GM12873 (cell line): ENCODE measurements around the gene HNF1A.

Experiments used
- CTCF ChIP-seq: IDR thresholded peaks from 2 replicates; pipeline ENCODE4 v1.5.1; 2012; ENCODE audit warnings: low read depth, mild to moderate bottlenecking, moderate library complexity, low read length, control low read depth; ENCODE audit not compliant: insufficient read depth; ENCODE audit errors: missing control alignments

The HNF1A gene

GRCh38 chr12:121026274-121027045 is 48.1 kb downstream of the HNF1A start:
- TF ChIP-seq CTCF, result peak; percentile 15

DNA sequence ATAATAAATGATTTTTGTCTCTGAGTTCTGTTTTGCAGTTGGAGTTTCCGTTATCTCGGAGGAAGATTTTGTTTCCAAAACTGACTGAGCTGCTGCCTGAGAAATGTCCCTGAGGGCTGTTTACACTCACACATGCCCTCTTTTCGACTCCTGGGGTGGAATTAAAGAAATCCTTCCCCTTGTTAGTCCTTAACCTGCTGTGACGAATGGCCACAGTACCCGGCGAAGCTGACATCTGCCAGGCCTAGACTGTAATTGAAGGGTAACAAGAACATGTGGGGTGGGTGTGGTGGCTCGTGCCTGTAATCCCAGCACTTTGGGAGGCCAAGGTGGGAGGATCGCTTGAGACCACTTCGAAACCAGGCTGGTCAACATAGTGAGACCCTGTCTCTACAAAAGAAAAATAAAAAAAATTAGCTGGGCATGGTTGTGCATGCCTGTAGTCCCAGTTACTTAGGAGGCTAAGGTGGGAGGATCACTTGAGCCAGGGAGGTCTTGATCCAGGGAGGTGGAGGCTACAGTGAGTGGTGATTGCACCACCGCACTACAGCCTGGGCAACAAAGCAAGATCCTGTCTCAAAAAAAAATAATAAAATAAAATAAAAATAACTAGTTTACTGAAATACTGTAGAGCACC is 52.4 kb downstream of the HNF1A start:
- TF ChIP-seq CTCF, result no peak

DNA sequence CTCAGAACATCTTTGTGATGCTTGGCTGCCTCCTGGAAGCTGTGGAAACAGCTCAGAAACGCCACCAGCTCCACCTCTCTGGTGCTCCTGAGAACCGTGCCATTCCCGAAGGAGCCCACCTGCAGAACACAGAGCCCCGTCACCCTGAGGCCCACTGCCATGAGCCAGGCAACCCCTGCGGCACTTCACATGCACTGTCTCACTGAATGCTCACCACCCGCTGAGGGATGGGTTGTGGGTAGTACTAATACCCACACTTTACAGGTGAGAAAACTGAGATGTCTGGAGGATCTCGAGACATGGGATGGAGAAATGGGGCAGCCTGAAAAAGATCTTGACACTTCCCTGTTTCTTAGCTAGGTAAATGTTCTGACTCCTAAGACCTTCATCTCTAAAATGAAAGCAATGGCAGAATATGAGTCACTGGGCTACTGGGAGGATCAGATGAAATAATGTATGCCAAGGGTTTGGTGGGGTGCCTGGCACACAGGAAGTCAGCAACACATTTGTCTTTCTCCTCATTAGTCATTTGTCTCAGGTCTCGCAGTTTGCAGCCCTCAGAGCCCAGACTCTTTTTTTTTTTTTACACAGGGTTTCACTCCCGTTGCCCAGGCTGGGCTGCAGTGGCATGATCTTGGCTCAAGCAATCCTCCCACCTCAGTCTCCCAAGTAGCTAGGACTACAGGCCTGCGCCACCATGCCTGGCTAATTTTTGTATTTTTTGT is 55.4 kb downstream of the HNF1A start:
- no peak for TF ChIP-seq CTCF

- no peak for TF ChIP-seq CTCF
Measured at GRCh38 chr12:121034616-121035305, 56.4 kb downstream of the HNF1A start.

GRCh38 chr12:121036810-121037326 is 58.5 kb downstream of the HNF1A start:
- TF ChIP-seq CTCF, result no peak

DNA sequence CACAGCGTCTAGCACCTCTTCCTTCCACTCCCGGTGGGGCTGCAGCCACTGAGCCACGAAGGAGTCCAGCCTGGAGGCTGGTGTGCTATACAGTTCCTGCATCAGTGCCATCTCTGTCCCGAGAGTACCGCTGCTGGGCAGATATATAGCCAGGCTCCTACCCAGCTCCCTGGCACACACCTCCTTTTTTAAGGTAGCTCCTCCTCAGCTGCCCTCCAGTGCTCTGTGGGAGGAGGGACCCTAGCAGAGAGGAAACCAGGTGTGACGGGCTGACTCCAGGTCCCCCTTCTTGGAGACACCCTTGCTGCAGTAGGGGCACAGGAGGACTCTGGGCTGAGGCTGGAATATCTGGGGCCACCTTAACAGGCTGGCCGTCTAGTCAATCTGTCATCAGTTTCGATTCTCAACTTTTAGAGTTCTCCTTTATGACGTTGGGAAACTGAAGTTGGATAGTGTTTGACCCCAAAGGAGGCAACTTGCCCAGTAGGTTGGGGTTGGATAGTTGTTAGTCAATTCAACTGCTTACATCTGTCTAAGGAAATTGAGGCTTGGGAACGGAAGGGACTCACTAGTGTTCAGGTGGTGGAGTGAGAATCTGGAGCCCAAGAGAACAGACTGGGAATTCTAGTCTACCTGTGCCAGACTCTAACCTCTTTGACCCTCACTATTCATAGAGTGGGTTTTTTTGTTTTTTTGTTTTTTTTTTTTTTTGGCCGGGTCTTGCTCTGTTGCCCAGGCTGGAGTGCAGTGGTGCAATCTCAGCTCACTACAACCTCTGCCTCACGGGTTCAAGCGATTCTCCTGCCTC is 60.7 kb downstream of the HNF1A start, which contains the start of gene OASL:
Gene OASL, minus strand, starts transcription at position 386 of the 808 bp plus-strand sequence. Its CDS starts 275 bp downstream, at position 111.
- TF ChIP-seq CTCF, result no peak
